ENCODE results near the gene WWC2. TPM values are rescaled to one million over a fixed set of nuclear protein-coding genes. Genes with fewer than 3 reads are reported as not detected.

WWC2 gene
- polyA plus RNA-seq, 6 donors from 2014 or later = 0.07 to 0.88 (median 0.22) TPM; not detected in 1

GRCh38 chr4:183094393-183095198, 4.5 kb upstream of the WWC2 start:
- no peak overlapping the region for H3K27ac Mint-ChIP-seq
- no peaks in the 10 kb centered on the region for H3K36me3 Mint-ChIP-seq
- ATAC-seq (ENCODE audit: low read depth in 2 of 2) (no peak), DNase-seq (no peak)
- peaks cover 0 to 9% (median 5%) of the 10 kb centered on the region in 3 donors for H3K4me1 Mint-ChIP-seq
- H3K27me3 Mint-ChIP-seq = peaks cover 18 to 39% (median 38%) of the 10 kb centered on the region in 3 donors
- no peak overlapping the region for H3K4me3 Mint-ChIP-seq
- H3K9me3 Mint-ChIP-seq = peaks cover under 1 to 17% (median 3%) of the 10 kb centered on the region in 7 donors

GRCh38 chr4:183095199-183095512, 3.9 kb upstream of the WWC2 start:
- H3K27ac Mint-ChIP-seq = no peak overlapping the region
- H3K9me3 Mint-ChIP-seq = peaks cover 0 to 11% (median 2%) of the 10 kb centered on the region in 7 donors
- H3K36me3 Mint-ChIP-seq = no peaks in the 10 kb centered on the region
- no peak for DNase-seq
- H3K4me3 Mint-ChIP-seq = no peak overlapping the region
- peaks cover 18 to 36% (median 33%) of the 10 kb centered on the region in 3 donors for H3K27me3 Mint-ChIP-seq
- no peak for ATAC-seq (ENCODE audit: low read depth in 2 of 2)
- peaks cover 0 to 11% (median 5%) of the 10 kb centered on the region in 3 donors for H3K4me1 Mint-ChIP-seq

- no peaks in the 10 kb centered on the region for H3K36me3 Mint-ChIP-seq
- no peak overlapping the region for H3K27ac Mint-ChIP-seq
- peaks cover 26 to 38% (median 31%) of the 10 kb centered on the region in 3 donors for H3K27me3 Mint-ChIP-seq
- H3K4me3 Mint-ChIP-seq = peak overlapping the region in 4 of 8 donors; percentile 3 to 74 (median 52)
- H3K4me1 Mint-ChIP-seq = peaks cover 0 to 12% (median 5%) of the 10 kb centered on the region in 3 donors
- H3K9me3 Mint-ChIP-seq = peaks cover 0 to 2% (median 0%) of the 10 kb centered on the region in 7 donors
- ATAC-seq (ENCODE audit: low read depth in 2 of 2) = no peak
- DNase-seq = no peak
Observed at GRCh38 chr4:183096276-183096965, 2.6 kb upstream of the WWC2 start.

GRCh38 chr4:183097231-183098018, 1.6 kb upstream of the WWC2 start:
- Mint-ChIP-seq H3K4me1 (peaks cover 0 to 12% (median 5%) of the 10 kb centered on the region in 3 donors), H3K27ac (peak overlapping the region in 1 of 6 donors; percentile 74), H3K9me3 (peaks cover 0 to 2% (median 0%) of the 10 kb centered on the region in 7 donors), H3K36me3 (no peaks in the 10 kb centered on the region), H3K27me3 (peaks cover 30 to 40% (median 34%) of the 10 kb centered on the region in 3 donors), H3K4me3 (peak overlapping the region; percentile 41 to 83 (median 72))
- DNase-seq (no peak), ATAC-seq (ENCODE audit: low read depth in 2 of 2) (no peak)

- peak overlapping the region; percentile 67 to 87 (median 76) for H3K4me3 Mint-ChIP-seq
- peak overlapping the region in 1 of 6 donors; percentile 30 for H3K27ac Mint-ChIP-seq
- H3K36me3 Mint-ChIP-seq = no peaks in the 10 kb centered on the region
- H3K27me3 Mint-ChIP-seq = peaks cover 35 to 44% (median 40%) of the 10 kb centered on the region in 3 donors
- H3K4me1 Mint-ChIP-seq = peaks cover 0 to 12% (median 5%) of the 10 kb centered on the region in 3 donors
- peaks cover 0 to 2% (median 0%) of the 10 kb centered on the region in 7 donors for H3K9me3 Mint-ChIP-seq
- peak; percentile 9 for DNase-seq
- ATAC-seq (ENCODE audit: low read depth in 2 of 2) = peak; percentile 24 to 40
Observed at GRCh38 chr4:183098019-183098722, 886 bp upstream of the WWC2 start.

GRCh38 chr4:183099537-183100297, 660 bp downstream of the WWC2 start:
- peaks cover 0 to 2% (median 0%) of the 10 kb centered on the region in 7 donors for H3K9me3 Mint-ChIP-seq
- peaks cover 0 to 12% (median 5%) of the 10 kb centered on the region in 3 donors for H3K4me1 Mint-ChIP-seq
- H3K27ac Mint-ChIP-seq = peak overlapping the region in 1 of 6 donors; percentile 14
- no peak for ATAC-seq (ENCODE audit: low read depth in 2 of 2)
- peak overlapping the region; percentile 23 to 83 (median 69) for H3K4me3 Mint-ChIP-seq
- peak; percentile 6 for DNase-seq
- no peaks in the 10 kb centered on the region for H3K36me3 Mint-ChIP-seq
- H3K27me3 Mint-ChIP-seq = peaks cover 35 to 39% (median 39%) of the 10 kb centered on the region in 3 donors

GRCh38 chr4:183100298-183100599, 1.2 kb downstream of the WWC2 start:
- Mint-ChIP-seq H3K4me3 (peak overlapping the region; percentile 23 to 83 (median 62)), H3K4me1 (peaks cover 0 to 12% (median 5%) of the 10 kb centered on the region in 3 donors), H3K27ac (no peak overlapping the region), H3K27me3 (peaks cover 34 to 36% (median 35%) of the 10 kb centered on the region in 3 donors), H3K36me3 (no peaks in the 10 kb centered on the region), H3K9me3 (peaks cover 0 to 2% (median 0%) of the 10 kb centered on the region in 7 donors)
- no peak for DNase-seq
- ATAC-seq (ENCODE audit: low read depth in 2 of 2) = no peak

- Mint-ChIP-seq H3K4me1 (peaks cover 0 to 12% (median 5%) of the 10 kb centered on the region in 3 donors), H3K9me3 (peaks cover 0 to 2% (median 0%) of the 10 kb centered on the region in 7 donors), H3K27ac (no peak overlapping the region), H3K27me3 (peaks cover 33 to 36% (median 35%) of the 10 kb centered on the region in 3 donors), H3K36me3 (no peaks in the 10 kb centered on the region), H3K4me3 (peak overlapping the region in 6 of 8 donors; percentile 32 to 75 (median 56))
- ATAC-seq (ENCODE audit: low read depth in 2 of 2) (no peak), DNase-seq (no peak)
Observed at GRCh38 chr4:183100827-183101226, 1.8 kb downstream of the WWC2 start.

GRCh38 chr4:183101956-183102480, 3.0 kb downstream of the WWC2 start:
- Mint-ChIP-seq H3K27me3 (peaks cover 35 to 42% (median 42%) of the 10 kb centered on the region in 3 donors), H3K36me3 (no peaks in the 10 kb centered on the region)
- DNase-seq = no peak

GRCh38 chr4:183105092-183105491, 6.0 kb downstream of the WWC2 start:
- peaks cover 0 to 1% (median 0%) of the 10 kb centered on the region in 7 donors for H3K9me3 Mint-ChIP-seq
- H3K4me1 Mint-ChIP-seq = peaks cover 0 to 2% (median 0%) of the 10 kb centered on the region in 3 donors
- no peak overlapping the region for H3K27ac Mint-ChIP-seq
- H3K4me3 Mint-ChIP-seq = no peak overlapping the region
- ATAC-seq (ENCODE audit: low read depth in 2 of 2) (no peak), DNase-seq (no peak)
- H3K27me3 Mint-ChIP-seq = peaks cover 31 to 41% (median 38%) of the 10 kb centered on the region in 3 donors
- no peaks in the 10 kb centered on the region for H3K36me3 Mint-ChIP-seq

More at GRCh38 chr4:183101956-183102480, 3.0 kb downstream of the WWC2 start:
- ATAC-seq (ENCODE audit: low read depth in 2 of 2) = no peak
- Mint-ChIP-seq H3K4me3 (peak overlapping the region in 1 of 8 donors; percentile 59), H3K27ac (no peak overlapping the region), H3K4me1 (peaks cover 0 to 10% (median 5%) of the 10 kb centered on the region in 3 donors), H3K9me3 (peaks cover 0 to 2% (median 0%) of the 10 kb centered on the region in 7 donors)

GRCh38 chr4:183106839-183107238, 7.8 kb downstream of the WWC2 start:
- H3K4me3 Mint-ChIP-seq = no peak overlapping the region
- no peaks in the 10 kb centered on the region for H3K9me3 Mint-ChIP-seq
- no peak overlapping the region for H3K27ac Mint-ChIP-seq
- no peaks in the 10 kb centered on the region for H3K36me3 Mint-ChIP-seq
- ATAC-seq (ENCODE audit: low read depth in 2 of 2) (no peak), DNase-seq (no peak)
- H3K4me1 Mint-ChIP-seq = no peaks in the 10 kb centered on the region
- H3K27me3 Mint-ChIP-seq = peaks cover 29 to 30% (median 29%) of the 10 kb centered on the region in 3 donors

Measured in naive B cell (primary cell).